NCI-H748 (cell line): ENCODE results near the gene ZFPL1.
A peak's percentile ranks its signal among the peaks of the same experiment; 100 is the strongest.
"Not testable (repeated sequence)": the region's sequence is repeated elsewhere in the genome, so short reads cannot be mapped to it uniquely, and the experiment has no call there.

ENCODE experiments used
- DNase-seq: peaks from one replicate; lab custom pipeline; 2025; ENCODE audit not compliant: unreplicated experiment; lab: John Stamatoyannopoulos, UW

The ZFPL1 gene

GRCh38 chr11:65112546-65113360 lies 28.7 kb downstream of the ZFPL1 start:
- DNase-seq = peak; percentile 76

DNA sequence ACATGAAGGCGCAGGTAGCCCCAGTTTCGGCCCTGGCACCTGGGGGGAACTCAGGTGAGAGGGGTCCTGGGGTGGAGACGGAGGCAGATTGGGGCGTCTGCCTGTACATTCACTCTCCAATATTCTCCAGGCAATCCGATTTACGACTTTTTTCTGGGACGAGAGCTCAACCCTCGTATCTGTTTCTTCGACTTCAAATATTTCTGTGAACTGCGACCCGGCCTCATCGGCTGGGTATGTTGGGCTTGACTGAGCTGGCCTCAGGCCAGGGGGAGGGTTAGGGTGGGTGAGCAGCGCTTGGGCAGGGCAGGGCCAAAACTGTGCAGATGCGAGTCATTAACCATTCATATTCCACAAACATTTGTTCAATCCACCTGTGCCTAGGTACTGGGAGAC lies 29.3 kb downstream of the ZFPL1 start:
- DNase-seq = peak; percentile 34

GRCh38 chr11:65113839-65114238 lies 29.8 kb downstream of the ZFPL1 start:
- DNase-seq = no peak

GRCh38 chr11:65114538-65115171 lies 30.6 kb downstream of the ZFPL1 start:
- no peak for DNase-seq

GRCh38 chr11:65115361-65116082 lies 31.5 kb downstream of the ZFPL1 start:
- DNase-seq = no peak

GRCh38 chr11:65116370-65117205 lies 32.6 kb downstream of the ZFPL1 start:
- DNase-seq = peak; percentile 58

- DNase-seq = peak; percentile 99
Measured at GRCh38 chr11:65117206-65118096, 33.4 kb downstream of the ZFPL1 start, which contains the start of gene ZNHIT2. TSS of gene ZNHIT2 (minus strand) at chr11:65117701. CDS start at chr11:65117653, 48 bp downstream.

GRCh38 chr11:65118097-65118837 lies 34.2 kb downstream of the ZFPL1 start:
- no peak for DNase-seq

DNA sequence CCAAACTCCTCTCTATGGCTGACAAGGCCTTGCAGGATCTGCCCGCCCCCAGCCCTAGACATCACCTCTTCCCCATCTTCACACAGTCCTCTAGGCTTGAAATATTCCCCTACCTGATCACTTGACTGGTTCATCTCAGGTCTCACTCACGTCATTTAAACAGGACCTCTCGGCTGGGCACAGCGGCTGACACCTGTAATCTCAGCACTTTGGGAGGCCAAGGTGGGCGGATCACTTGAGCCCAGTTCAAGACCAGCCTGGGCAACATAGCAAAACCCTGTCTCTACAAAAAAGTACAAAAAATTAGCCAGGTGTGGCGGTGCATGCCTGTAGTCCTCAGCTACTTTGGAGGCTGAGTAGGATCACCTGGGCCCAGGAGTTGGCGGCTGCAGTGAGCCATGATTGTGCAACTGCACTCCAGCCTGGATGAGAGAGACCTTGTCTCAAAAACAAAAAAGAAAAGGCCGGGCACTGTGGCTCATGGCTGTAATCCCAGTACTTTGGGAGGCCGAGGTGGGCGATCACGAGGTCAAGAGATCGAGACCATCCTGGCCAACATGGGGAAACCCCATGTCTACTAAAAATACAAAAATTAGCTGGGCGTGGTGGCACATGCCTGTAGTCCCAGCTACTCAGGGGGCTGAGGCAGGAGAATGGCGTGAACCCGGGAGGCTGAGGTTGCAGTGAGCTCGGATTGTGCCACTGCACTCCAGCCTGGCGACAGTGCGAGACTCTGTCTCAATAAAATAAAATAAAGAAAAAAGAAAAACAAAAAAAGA lies 35.1 kb downstream of the ZFPL1 start:
- DNase-seq = not testable (repeated sequence)

DNA sequence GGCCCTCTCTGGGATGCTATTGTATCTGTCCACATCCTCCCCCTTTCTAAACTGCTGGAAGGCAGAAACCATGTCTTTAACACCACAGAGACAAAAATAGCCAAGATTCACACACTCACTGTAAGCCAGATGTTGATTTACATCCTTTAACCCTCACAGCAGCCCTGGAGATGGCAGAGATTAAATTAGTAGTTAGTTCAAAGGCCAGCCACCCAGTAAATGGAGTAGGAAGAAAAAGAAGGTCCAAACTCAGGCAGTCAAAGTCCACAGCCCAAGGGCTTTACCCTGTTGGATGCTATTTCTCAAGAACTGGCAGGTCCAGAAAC lies 35.6 kb downstream of the ZFPL1 start:
- no peak for DNase-seq

GRCh38 chr11:65120831-65121230 lies 36.8 kb downstream of the ZFPL1 start:
- no peak for DNase-seq

- no peak for DNase-seq
Measured at GRCh38 chr11:65121447-65121864, 37.4 kb downstream of the ZFPL1 start.

DNA sequence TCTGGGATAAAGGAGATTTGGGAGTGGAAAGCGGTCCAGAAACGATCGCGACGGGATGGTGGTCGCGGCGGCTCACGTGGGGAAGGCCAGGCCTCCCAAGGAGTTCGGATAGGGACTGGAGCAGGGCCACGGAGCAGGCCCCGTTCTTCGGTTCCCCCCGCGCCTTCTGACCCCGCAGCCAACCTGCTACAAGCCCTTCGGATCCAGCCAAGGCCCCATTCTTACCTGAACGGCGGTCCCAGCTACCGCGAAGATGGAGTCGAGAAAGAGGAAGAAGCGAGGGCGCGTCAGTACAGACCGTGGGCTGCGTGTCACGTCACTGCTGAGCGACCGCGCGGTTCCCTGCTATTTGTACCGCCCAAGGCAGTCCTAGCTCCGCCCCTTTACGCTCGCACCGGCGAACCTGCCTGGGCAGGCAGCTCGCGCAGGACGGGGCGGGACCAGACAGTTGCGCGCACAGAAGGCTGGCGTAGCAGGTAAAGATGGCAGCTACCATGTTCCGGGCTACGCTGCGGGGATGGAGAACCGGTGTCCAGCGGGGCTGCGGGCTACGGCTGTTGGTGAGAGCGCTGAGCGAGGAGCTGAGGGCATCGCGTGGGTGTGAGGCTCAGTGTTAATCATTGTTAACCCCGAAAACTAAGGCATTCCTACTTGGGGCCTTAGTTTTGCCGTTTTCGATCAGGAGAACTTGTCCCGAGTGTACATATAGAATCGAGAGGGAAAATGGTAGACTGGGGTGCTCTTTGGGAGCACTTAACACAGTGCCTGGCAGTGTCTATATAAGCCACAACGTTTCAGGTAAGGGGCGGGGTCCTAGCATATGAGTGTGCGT lies 38.1 kb downstream of the ZFPL1 start, which contains the start of the genes FAU and MRPL49:
Gene FAU, minus strand, starts transcription at position 270 of the 832 bp plus-strand sequence. CDS start 321 bp downstream, outside the sequence.
Gene MRPL49, plus strand, starts transcription at position 457 of the 832 bp plus-strand sequence. Its CDS starts 26 bp downstream, at position 483.
- peak; percentile 98 for DNase-seq

GRCh38 chr11:65124480-65125196 lies 40.6 kb downstream of the ZFPL1 start:
- no peak for DNase-seq

DNA sequence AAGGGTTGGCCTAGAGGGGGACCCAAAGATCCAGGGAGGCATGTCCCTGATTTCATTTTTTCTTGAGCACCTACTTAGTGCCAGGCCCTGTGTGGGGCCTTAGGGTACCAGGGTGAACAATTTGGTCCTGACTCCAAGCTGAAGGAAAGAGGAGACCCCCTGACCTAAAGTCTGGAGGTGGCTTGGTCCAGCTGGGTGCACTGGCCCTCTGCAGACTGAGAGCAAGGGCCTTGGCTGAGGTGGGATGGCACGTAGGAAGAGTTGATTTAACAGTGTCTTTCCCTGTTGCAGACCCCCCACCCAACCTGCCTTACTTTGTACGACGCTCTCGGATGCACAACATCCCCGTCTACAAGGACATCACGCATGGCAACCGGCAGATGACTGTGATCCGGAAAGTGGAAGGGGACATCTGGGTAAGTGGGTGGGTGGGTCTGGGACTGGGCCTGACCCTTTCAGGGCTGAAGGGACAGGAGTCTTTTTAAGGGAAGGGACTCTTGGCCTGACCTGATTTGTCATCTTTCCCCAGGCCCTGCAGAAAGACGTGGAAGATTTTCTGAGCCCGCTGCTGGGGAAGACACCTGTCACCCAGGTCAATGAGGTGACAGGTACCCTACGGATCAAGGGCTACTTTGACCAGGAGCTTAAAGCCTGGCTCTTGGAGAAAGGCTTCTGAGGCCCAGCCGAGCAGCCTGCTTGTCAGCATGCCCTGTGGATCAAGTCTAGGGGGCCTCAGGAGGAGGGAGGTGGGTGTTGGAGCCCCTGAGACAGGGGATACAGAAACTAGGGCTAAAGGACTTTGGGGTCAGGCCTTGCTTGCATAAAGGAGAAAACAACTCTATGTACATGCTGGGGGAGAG lies 41.4 kb downstream of the ZFPL1 start:
- no peak for DNase-seq
